ENCODE measurements around the gene KCNK3. TPM values are rescaled to one million over a fixed set of nuclear protein-coding genes. Genes with fewer than 3 reads are reported as not detected.
"Not testable (repeated sequence)": the region's sequence is repeated elsewhere in the genome, so short reads cannot be mapped to it uniquely, and the experiment has no call there.

The KCNK3 gene
- total RNA-seq, 4 donors from 2014 or later, result 2.0 to 13.9 (median 9.8) TPM

DNA sequence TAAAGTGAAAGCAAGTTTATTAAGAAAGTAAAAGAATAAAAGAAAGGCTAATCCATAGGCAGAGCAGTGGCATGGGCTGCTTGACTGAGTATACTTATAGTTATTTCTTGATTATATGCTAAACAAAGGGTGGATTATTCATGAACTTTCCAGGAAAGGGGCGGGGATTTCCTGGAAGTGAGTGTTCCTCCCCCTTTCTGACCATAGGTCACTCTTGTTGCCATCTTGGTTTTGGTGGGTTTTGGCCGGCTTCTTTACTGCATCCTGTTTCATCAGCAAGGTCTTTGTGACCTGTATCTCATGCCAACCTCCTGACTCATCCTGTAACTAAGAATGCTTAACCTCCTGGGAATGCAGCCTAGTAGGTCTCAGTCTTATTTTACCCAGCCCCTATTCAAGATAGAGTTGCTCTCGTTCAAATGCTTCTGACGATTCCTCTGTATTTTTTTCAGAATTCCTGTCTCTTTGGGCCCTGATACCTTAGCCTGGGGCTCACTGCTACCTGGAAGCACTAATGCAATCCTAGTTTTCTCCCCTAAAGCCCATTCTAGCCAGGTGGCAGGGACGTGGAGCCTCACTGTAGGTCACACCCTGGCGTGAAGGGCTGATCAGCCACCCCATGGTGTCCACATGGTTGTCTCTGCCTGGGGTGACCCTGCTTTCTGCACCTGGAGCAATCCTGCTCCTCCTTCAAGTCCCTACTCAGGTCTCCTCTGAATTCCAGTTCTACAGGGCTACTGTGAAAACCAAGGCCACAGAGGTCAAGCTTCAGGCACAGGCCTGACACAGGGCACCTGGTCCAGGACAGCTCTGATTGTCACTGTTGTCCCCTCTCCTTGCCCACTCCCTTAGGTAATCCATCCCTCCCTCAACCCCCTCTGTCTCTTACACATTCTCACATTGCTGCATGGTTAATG, 65.6 kb downstream of the KCNK3 start:
- no peak overlapping the region for H3K4me3 ChIP-seq
- WGBS, 2 donors (ENCODE audit: low coverage in 1 of 2), result 32 to 69% methylated on average over 4 to 5 of the region's 6 CpGs
- peaks cover 0 to 18% (median 6%) of the 10 kb centered on the region in 3 donors for H3K4me1 ChIP-seq
- H3K27me3 ChIP-seq, result no peaks in the 10 kb centered on the region
- no peaks in the 10 kb centered on the region for H3K9me3 ChIP-seq
- TF ChIP-seq POLR2AphosphoS5 (IDR thresholded peaks at IDR 0.05), result peak; percentile 75
- TF ChIP-seq, protein P1, sequence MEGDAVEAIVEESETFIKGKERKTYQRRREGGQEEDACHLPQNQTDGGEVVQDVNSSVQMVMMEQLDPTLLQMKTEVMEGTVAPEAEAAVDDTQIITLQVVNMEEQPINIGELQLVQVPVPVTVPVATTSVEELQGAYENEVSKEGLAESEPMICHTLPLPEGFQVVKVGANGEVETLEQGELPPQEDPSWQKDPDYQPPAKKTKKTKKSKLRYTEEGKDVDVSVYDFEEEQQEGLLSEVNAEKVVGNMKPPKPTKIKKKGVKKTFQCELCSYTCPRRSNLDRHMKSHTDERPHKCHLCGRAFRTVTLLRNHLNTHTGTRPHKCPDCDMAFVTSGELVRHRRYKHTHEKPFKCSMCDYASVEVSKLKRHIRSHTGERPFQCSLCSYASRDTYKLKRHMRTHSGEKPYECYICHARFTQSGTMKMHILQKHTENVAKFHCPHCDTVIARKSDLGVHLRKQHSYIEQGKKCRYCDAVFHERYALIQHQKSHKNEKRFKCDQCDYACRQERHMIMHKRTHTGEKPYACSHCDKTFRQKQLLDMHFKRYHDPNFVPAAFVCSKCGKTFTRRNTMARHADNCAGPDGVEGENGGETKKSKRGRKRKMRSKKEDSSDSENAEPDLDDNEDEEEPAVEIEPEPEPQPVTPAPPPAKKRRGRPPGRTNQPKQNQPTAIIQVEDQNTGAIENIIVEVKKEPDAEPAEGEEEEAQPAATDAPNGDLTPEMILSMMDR (IDR thresholded peaks at IDR 0.05), result no peak
- peak overlapping the region in 3 of 4 donors; percentile 50 to 73 (median 55) for H3K27ac ChIP-seq
- no peaks in the 10 kb centered on the region for H3K36me3 ChIP-seq
- peak; percentile 75 for ATAC-seq

DNA sequence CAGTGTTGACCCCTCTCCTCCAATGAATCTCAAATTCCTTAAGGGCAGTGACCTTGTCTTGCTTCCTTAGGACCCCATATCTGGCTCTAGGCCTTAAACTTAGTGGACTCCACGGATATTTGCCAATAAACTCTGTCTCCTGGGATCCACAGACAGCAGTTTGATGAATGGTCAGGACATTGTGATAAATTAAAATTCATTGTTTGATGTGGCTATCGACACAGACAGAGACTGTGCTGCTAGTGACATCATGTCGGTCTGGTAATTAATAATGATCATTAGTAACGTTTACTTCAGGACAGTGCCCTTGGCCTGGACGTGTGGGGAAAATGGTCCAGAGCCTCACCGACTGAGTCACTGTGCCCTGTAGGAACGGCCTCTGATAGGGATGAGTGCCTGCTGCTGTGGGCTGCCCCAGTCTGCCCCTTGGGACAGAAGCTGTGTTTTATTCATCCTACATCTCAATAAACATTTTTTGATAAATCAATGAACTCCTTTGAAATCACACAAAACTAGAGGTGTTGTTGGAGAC, 66.3 kb downstream of the KCNK3 start:
- peak overlapping the region in 3 of 4 donors; percentile 50 to 73 (median 55) for H3K27ac ChIP-seq
- no peak for ATAC-seq
- no peaks in the 10 kb centered on the region for H3K9me3 ChIP-seq
- no peak overlapping the region for H3K4me3 ChIP-seq
- TF ChIP-seq POLR2A (IDR thresholded peaks at IDR 0.05), result no peak
- no peak for TF ChIP-seq EP300 (IDR thresholded peaks at IDR 0.05)
- TF ChIP-seq POLR2AphosphoS5 (IDR thresholded peaks at IDR 0.05), result no peak
- TF ChIP-seq, protein P1 (IDR thresholded peaks at IDR 0.05), result no peak
- WGBS, 2 donors (ENCODE audit: low coverage in 1 of 2), result 62 to 95% methylated on average over 3 to 6 of the region's 7 CpGs
- H3K36me3 ChIP-seq, result no peaks in the 10 kb centered on the region
- peaks cover 0 to 25% (median 8%) of the 10 kb centered on the region in 3 donors for H3K4me1 ChIP-seq
- no peaks in the 10 kb centered on the region for H3K27me3 ChIP-seq

DNA sequence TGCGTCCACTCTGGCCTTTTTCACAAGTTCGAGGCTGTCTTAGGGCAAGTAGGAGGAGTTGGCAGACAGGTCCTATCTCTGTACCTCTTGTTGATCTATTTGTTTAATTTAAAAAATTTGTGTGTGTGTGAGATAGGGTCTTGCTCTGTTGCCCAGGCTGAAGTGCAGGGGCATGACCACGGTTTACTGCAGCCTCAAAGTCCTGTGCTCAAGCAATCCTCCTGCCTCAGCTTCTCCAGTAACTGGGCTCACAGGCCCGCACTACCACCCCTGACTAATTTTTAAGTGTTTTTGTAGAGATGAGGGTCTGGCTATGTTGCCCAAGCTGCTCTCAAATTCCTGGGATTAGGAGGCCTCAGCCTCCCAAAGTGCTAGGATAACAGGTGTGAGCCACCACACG, 67.3 kb downstream of the KCNK3 start:
- Histone ChIP-seq H3K27ac (no peak overlapping the region), H3K27me3 (no peaks in the 10 kb centered on the region), H3K36me3 (no peaks in the 10 kb centered on the region), H3K4me3 (no peak overlapping the region), H3K9me3 (no peaks in the 10 kb centered on the region), H3K4me1 (peaks cover 0 to 28% (median 8%) of the 10 kb centered on the region in 3 donors)
- no peak for TF ChIP-seq POLR2AphosphoS5 (IDR thresholded peaks at IDR 0.05)
- TF ChIP-seq EP300 (IDR thresholded peaks at IDR 0.05), result no peak
- TF ChIP-seq POLR2A (IDR thresholded peaks at IDR 0.05), result no peak
- TF ChIP-seq, protein P1 (IDR thresholded peaks at IDR 0.05), result no peak
- no peak for ATAC-seq
- WGBS, 2 donors (ENCODE audit: low coverage in 1 of 2), result 96 to 100% methylated on average over 1 to 4 of the region's 5 CpGs

DNA sequence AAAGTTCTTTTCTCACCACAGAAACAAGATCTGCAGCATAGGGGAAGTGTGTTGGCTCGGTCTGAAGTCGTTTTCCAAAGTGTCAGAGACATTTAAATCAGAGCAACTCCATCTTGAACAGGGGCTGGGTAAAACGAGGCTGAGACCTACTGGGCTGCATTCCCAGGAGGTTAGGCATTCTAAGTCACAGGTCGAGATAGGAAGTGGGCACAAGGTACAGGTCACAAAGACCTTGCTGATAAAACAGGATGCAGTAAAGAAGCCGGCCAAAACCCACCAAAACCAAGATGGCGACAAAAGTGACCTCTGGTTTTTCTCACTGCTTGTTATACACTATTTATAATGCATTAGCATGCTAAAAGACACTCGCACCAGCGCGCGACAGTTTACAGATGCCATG, 68.5 kb downstream of the KCNK3 start:
- 80 to 91% methylated on average over 8 of the region's 10 CpGs for WGBS, 2 donors (ENCODE audit: low coverage in 1 of 2)
- H3K27me3 ChIP-seq, ATAC-seq, H3K27ac ChIP-seq, H3K36me3 ChIP-seq, H3K9me3 ChIP-seq, H3K4me3 ChIP-seq: not testable (repeated sequence)
- peaks cover 0 to 39% (median 18%) of the 10 kb centered on the region in 3 donors for H3K4me1 ChIP-seq

DNA sequence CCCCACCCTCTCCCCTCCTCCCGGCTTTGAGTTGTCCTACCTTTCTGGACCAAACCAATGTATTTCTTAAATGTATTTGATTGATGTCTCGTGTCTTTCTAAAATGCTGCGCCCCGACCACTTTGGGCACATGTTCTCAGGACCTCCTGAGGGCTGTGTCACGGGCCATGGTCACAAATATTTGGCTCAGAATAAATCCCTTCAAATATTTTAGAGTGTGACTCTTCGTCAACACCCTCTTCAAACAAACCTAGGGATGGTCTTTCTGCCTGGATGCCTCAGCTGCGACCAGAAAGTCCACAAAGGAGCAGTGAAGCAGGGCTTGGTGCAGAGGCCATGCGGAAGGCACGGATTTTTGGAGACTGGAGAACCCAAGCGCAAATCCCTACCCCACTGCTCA, 70.5 kb downstream of the KCNK3 start:
- Histone ChIP-seq H3K9me3 (no peaks in the 10 kb centered on the region), H3K4me3 (no peak overlapping the region), H3K27me3 (no peaks in the 10 kb centered on the region), H3K36me3 (no peaks in the 10 kb centered on the region), H3K27ac (no peak overlapping the region), H3K4me1 (peaks cover 0 to 53% (median 31%) of the 10 kb centered on the region in 3 donors)
- no peak for ATAC-seq
- TF ChIP-seq POLR2AphosphoS5 (IDR thresholded peaks at IDR 0.05), result no peak
- TF ChIP-seq EP300 (IDR thresholded peaks at IDR 0.05), result no peak
- no peak for TF ChIP-seq POLR2A (IDR thresholded peaks at IDR 0.05)
- TF ChIP-seq, protein P1 (IDR thresholded peaks at IDR 0.05), result no peak
- 96 to 100% methylated on average over 2 to 10 of the region's 10 CpGs for WGBS, 2 donors (ENCODE audit: low coverage in 1 of 2)

Measured in gastroesophageal sphincter (tissue), 4 donors.